ENCODE results near the gene STYXL1. TPM values are rescaled to one million over a fixed set of nuclear protein-coding genes. Genes with fewer than 3 reads are reported as not detected.

Gene STYXL1
- total RNA-seq, 4 donors from 2014 or later = 10.0 to 31.5 (median 17.3) TPM

GRCh38 chr7:75996476-75996875, 51.3 kb downstream of the STYXL1 start:
- H3K4me3 ChIP-seq = no peak overlapping the region
- in situ Hi-C loops (cut with MboI; ENCODE audit: low sequenced_read_pairs in 4 of 4) = loop anchor here in 1 of 4 donors (10.0 kb wide), 1 partner anchor 82 kb away; the partner anchor contains the start of gene POR
- H3K27ac ChIP-seq = no peak overlapping the region
- ATAC-seq = no peak
- H3K27me3 ChIP-seq = no peaks in the 10 kb centered on the region
- no peaks in the 10 kb centered on the region for H3K36me3 ChIP-seq
- intact Hi-C loops (cut with DNase I; ENCODE audit: low total_unique reads) = no loop called here
- H3K9me3 ChIP-seq = no peaks in the 10 kb centered on the region
- no peak for DNase-seq
- TF ChIP-seq CTCF (IDR thresholded peaks at IDR 0.05 in 4 of 5, conservative IDR thresholded peaks at IDR 0.05 in 1 of 5) (no peak), POLR2A (IDR thresholded peaks at IDR 0.05) (no peak)
- peaks cover 19 to 28% of the 10 kb centered on the region in 2 donors for H3K4me1 ChIP-seq

- in situ Hi-C loops (cut with MboI; ENCODE audit: low sequenced_read_pairs in 4 of 4) = loop anchor here in 1 of 4 donors (10.0 kb wide), 1 partner anchor 81 kb away; the partner anchor contains the start of gene POR
- Histone ChIP-seq H3K27me3 (no peaks in the 10 kb centered on the region), H3K4me3 (no peak overlapping the region), H3K9me3 (no peaks in the 10 kb centered on the region), H3K4me1 (peaks cover 24 to 33% of the 10 kb centered on the region in 2 donors), H3K36me3 (no peaks in the 10 kb centered on the region), H3K27ac (peak overlapping the region; percentile 94 to 99 (median 98))
- intact Hi-C loops (cut with DNase I; ENCODE audit: low total_unique reads) = loop anchor here (2.0 kb wide), 1 partner anchor 117 kb away; the partner anchor contains the start of gene RHBDD2
- ATAC-seq (no peak), DNase-seq (no peak)
- TF ChIP-seq CTCF (IDR thresholded peaks at IDR 0.05 in 4 of 5, conservative IDR thresholded peaks at IDR 0.05 in 1 of 5) (no peak), POLR2A (IDR thresholded peaks at IDR 0.05) (no peak)
These were observed 51.8 kb downstream of the STYXL1 start for GRCh38 chr7:75995996-75996395.

- Histone ChIP-seq H3K27ac (peak overlapping the region; percentile 94 to 99 (median 98)), H3K36me3 (no peaks in the 10 kb centered on the region), H3K4me3 (peak overlapping the region; percentile 70 to 99 (median 82)), H3K27me3 (no peaks in the 10 kb centered on the region), H3K9me3 (no peaks in the 10 kb centered on the region), H3K4me1 (peaks cover 29 to 40% of the 10 kb centered on the region in 2 donors)
- in situ Hi-C loops (cut with MboI; ENCODE audit: low sequenced_read_pairs in 4 of 4) = loop anchor here in 1 of 4 donors (10.0 kb wide), 1 partner anchor 80 kb away; the partner anchor contains the start of gene POR
- intact Hi-C loops (cut with DNase I; ENCODE audit: low total_unique reads) = loop anchor here (2.0 kb wide), 1 partner anchor 116 kb away; the partner anchor contains the start of gene RHBDD2
- TF ChIP-seq CTCF (IDR thresholded peaks at IDR 0.05 in 4 of 5, conservative IDR thresholded peaks at IDR 0.05 in 1 of 5) (no peak), POLR2A (IDR thresholded peaks at IDR 0.05) (no peak)
- ATAC-seq = peak; percentile 1 to 6
- DNase-seq = no peak
These were observed 52.7 kb downstream of the STYXL1 start for GRCh38 chr7:75995052-75995471.

- Histone ChIP-seq H3K27ac (peak within 1 kb of the TSS; percentile 94 to 99 (median 98)), H3K27me3 (no peaks in the 10 kb centered on the region), H3K9me3 (no peaks in the 10 kb centered on the region), H3K4me1 (peaks cover 34 to 45% of the 10 kb centered on the region in 2 donors), H3K4me3 (peak within 1 kb of the TSS; percentile 70 to 99 (median 82)), H3K36me3 (no peaks in the 10 kb centered on the region)
- intact Hi-C loops (cut with DNase I; ENCODE audit: low total_unique reads) = loop anchor here (1.0 to 2.0 kb wide), 3 partner anchors 54 to 116 kb away; partner anchors contain the start of genes MDH2, POR and RHBDD2
- TF ChIP-seq CTCF (IDR thresholded peaks at IDR 0.05 in 4 of 5, conservative IDR thresholded peaks at IDR 0.05 in 1 of 5) (peak in 3 of 5 experiments; percentile 24 to 60 (median 35)), POLR2A (IDR thresholded peaks at IDR 0.05) (peak; percentile 90 to 93)
- ATAC-seq (peak; percentile 72 to 74), DNase-seq (peak; percentile 95 to 96)
- in situ Hi-C loops (cut with MboI; ENCODE audit: low sequenced_read_pairs in 4 of 4) = loop anchor here in 1 of 4 donors (10.0 kb wide), 1 partner anchor 80 kb away; the partner anchor contains the start of gene POR
These were observed 53.3 kb downstream of the STYXL1 start, which contains the start of gene TMEM120A for GRCh38 chr7:75994388-75995051. Gene TMEM120A (minus strand): TSS chr7:75994595. CDS start chr7:75994570, 25 bp downstream.

Data from gastrocnemius medialis (tissue), 4 donors.